GM21360 (cell line): ENCODE measurements around the gene RARB.
A peak's percentile ranks its signal among the peaks of the same experiment; 100 is the strongest.

Source experiments
- ATAC-seq: cut with Tn5 transposase; IDR thresholded peaks from one replicate; pipeline ENCODE4 v1.9.1; 2021; ENCODE audit warnings: mild to moderate bottlenecking, moderate library complexity; ENCODE audit not compliant: unreplicated experiment

RARB gene

GRCh38 chr3:25589783-25590258 lies 161.8 kb downstream of the RARB start:
- ATAC-seq, result no peak

- ATAC-seq, result peak; percentile 44
Measured at GRCh38 chr3:25592510-25592968, 164.5 kb downstream of the RARB start.

- ATAC-seq, result no peak
Measured at GRCh38 chr3:25593001-25593400, 164.9 kb downstream of the RARB start.

GRCh38 chr3:25594007-25594502 lies 166.0 kb downstream of the RARB start:
- ATAC-seq, result peak; percentile 45

GRCh38 chr3:25597535-25598101 lies 169.6 kb downstream of the RARB start:
- no peak for ATAC-seq

- ATAC-seq, result no peak
Measured at GRCh38 chr3:25603703-25604102, 175.6 kb downstream of the RARB start.

- no peak for ATAC-seq
Measured at GRCh38 chr3:25604107-25604805, 176.2 kb downstream of the RARB start.

- ATAC-seq, result no peak
Measured at GRCh38 chr3:25610167-25610566, 182.1 kb downstream of the RARB start.

- ATAC-seq, result no peak
Measured at GRCh38 chr3:25610779-25611178, 182.7 kb downstream of the RARB start.

- no peak for ATAC-seq
Measured at GRCh38 chr3:25611193-25611592, 183.1 kb downstream of the RARB start.

- ATAC-seq, result no peak
Measured at GRCh38 chr3:25618028-25618427, 190.0 kb downstream of the RARB start.

GRCh38 chr3:25619382-25619781 lies 191.3 kb downstream of the RARB start:
- ATAC-seq, result no peak

GRCh38 chr3:25620493-25620892 lies 192.4 kb downstream of the RARB start:
- no peak for ATAC-seq

- ATAC-seq, result no peak
Measured at GRCh38 chr3:25621087-25621486, 193.0 kb downstream of the RARB start.

GRCh38 chr3:25631989-25632388 lies 203.9 kb downstream of the RARB start:
- no peak for ATAC-seq

- peak; percentile 50 for ATAC-seq
Measured at GRCh38 chr3:25633919-25634318, 205.9 kb downstream of the RARB start.

- ATAC-seq, result no peak
Measured at GRCh38 chr3:25635038-25635437, 207.0 kb downstream of the RARB start.
